Neural cell (in vitro differentiated cells): Measurements from ENCODE around the gene MORC3. TPM values are rescaled to one million over a fixed set of nuclear protein-coding genes. Genes with fewer than 3 reads are reported as not detected.

ENCODE experiments used
- H2AFZ ChIP-seq: fragments of 200-600, 300-800 bp; sonication (generic), shearing (Covaris generic); 2 replicates; pipeline ENCODE4 v1.6.0; 2014; ENCODE audit warnings: low read depth, mild to moderate bottlenecking, antibody characterized with exemption, low read length, moderate library complexity
- H3F3A ChIP-seq: fragments of 200-600 bp; shearing (Covaris generic); 2 replicates; pipeline ENCODE4 v1.6.1; 2016; ENCODE audit warnings: mild to moderate bottlenecking, moderate library complexity, mixed read lengths, antibody characterized with exemption, low read length; ENCODE audit not compliant: insufficient read depth, poor library complexity, severe bottlenecking
- H3K27ac ChIP-seq: fragments of 200-600, 300-800 bp; sonication (generic), shearing (Covaris generic); 2 replicates; pipeline ENCODE4 v1.5.1; 2014; ENCODE audit warnings: mild to moderate bottlenecking, low read length, moderate library complexity
- H3K27me3 ChIP-seq: fragments of 300-800, 200-600 bp; sonication (generic), shearing (Covaris generic); 2 replicates; pipeline ENCODE4 v1.6.0; 2014; ENCODE audit warnings: mild to moderate bottlenecking, low read depth, low read length, moderate library complexity; ENCODE audit not compliant: insufficient read depth
- H3K36me3 ChIP-seq: fragments of 300-800, 200-600 bp; sonication (generic), shearing (Covaris generic); 2 replicates; pipeline ENCODE4 v1.5.1; 2014; ENCODE audit warnings: mild to moderate bottlenecking, antibody characterized with exemption, low read length, moderate library complexity; ENCODE audit not compliant: insufficient read depth
- H3K4me2 ChIP-seq: fragments of 300-800, 200-600 bp; sonication (generic), shearing (Covaris generic); 2 replicates; pipeline ENCODE4 v1.6.0; 2014; ENCODE audit warnings: mild to moderate bottlenecking, low read length
- H3K4me3 ChIP-seq: fragments of 300-800, 200-600 bp; sonication (generic), shearing (Covaris generic); 2 replicates; pipeline ENCODE4 v1.5.1; 2014; ENCODE audit warnings: mild to moderate bottlenecking, low read length, moderate library complexity
- H3K79me2 ChIP-seq: fragments of 200-600 bp; shearing (Covaris generic); replicated peaks from 2 replicates; pipeline ENCODE4 v1.6.0; 2014; ENCODE audit warnings: mild to moderate bottlenecking, low read length, moderate library complexity; ENCODE audit not compliant: insufficient read depth
- H3K9ac ChIP-seq: fragments of 300-800, 200-600 bp; sonication (generic), shearing (Covaris generic); 2 replicates; pipeline ENCODE4 v1.6.1; 2016; ENCODE audit warnings: mild to moderate bottlenecking, low read length, mixed read lengths
- H3K9me2 ChIP-seq: fragments of 200-600 bp; shearing (Covaris generic); 2 replicates; pipeline ENCODE4 v1.6.1; 2016; ENCODE audit warnings: mild to moderate bottlenecking, low read length, mixed read lengths; ENCODE audit not compliant: insufficient read depth
- H3K9me3 ChIP-seq: fragments of 200-600, 300-800 bp; sonication (generic), shearing (Covaris generic); 2 replicates; pipeline ENCODE4 v1.6.1; 2016; ENCODE audit warnings: mild to moderate bottlenecking, mixed run types, low read length, moderate library complexity, mixed read lengths
- H4K20me1 ChIP-seq: fragments of 200-600 bp; shearing (Covaris generic); 2 replicates; pipeline ENCODE4 v1.6.1; 2016; ENCODE audit warnings: mild to moderate bottlenecking, mixed run types; ENCODE audit not compliant: insufficient read depth
- EP300 ChIP-seq: fragments of 450-650 bp; conservative IDR thresholded peaks from 2 replicates; pipeline ENCODE4 v1.6.1; 2014; ENCODE audit warnings: antibody characterized with exemption, mild to moderate bottlenecking, moderate library complexity; ENCODE audit not compliant: poor library complexity, severe bottlenecking
- EZH2 ChIP-seq: fragments of 200-600, 300-800 bp; shearing (Covaris generic), sonication (generic); IDR thresholded peaks from 2 replicates; pipeline ENCODE4 v1.6.1; 2014; ENCODE audit warnings: antibody characterized with exemption, low read length, borderline replicate concordance, mild to moderate bottlenecking; ENCODE audit not compliant: insufficient read depth, poor library complexity, severe bottlenecking
- MXI1 ChIP-seq: fragments of 450-650 bp; conservative IDR thresholded peaks from 2 replicates; pipeline ENCODE4 v1.6.1; 2014; ENCODE audit warnings: antibody characterized with exemption, mild to moderate bottlenecking; ENCODE audit not compliant: poor library complexity, severe bottlenecking
- POLR2AphosphoS5 ChIP-seq: IDR thresholded peaks from 2 replicates; pipeline ENCODE4 v1.6.1; 2012
- RAD21 ChIP-seq: fragments of 450-650 bp; conservative IDR thresholded peaks from 2 replicates; pipeline ENCODE4 v1.6.1; 2014; ENCODE audit warnings: antibody characterized with exemption, mild to moderate bottlenecking, moderate library complexity
- REST ChIP-seq: IDR thresholded peaks from 2 replicates; pipeline ENCODE4 v1.6.1; 2012; ENCODE audit warnings: borderline replicate concordance
- SMC3 ChIP-seq: fragments of 450-650 bp; conservative IDR thresholded peaks from 2 replicates; pipeline ENCODE4 v1.6.1; 2014; ENCODE audit warnings: antibody characterized with exemption, mild to moderate bottlenecking, moderate library complexity; ENCODE audit not compliant: poor library complexity
- TAF1 ChIP-seq: IDR thresholded peaks from 2 replicates; pipeline ENCODE4 v1.6.1; 2012; ENCODE audit warnings: low read depth
- polyA plus RNA-seq: library from polyadenylated mRNA; depleted of rRNA; stranded (reverse); fragments of >200 nt; gene quantifications from 2 replicates; pipeline ENCODE4 v1.2.3, GENCODE V29; 2014
- TF ChIP-seq, protein P1 (sequence below): fragments of 450-650 bp; IDR thresholded peaks from 2 replicates; pipeline ENCODE4 v1.5.1; 2014; ENCODE audit warnings: antibody characterized with exemption, mild to moderate bottlenecking, moderate library complexity; ENCODE audit not compliant: poor library complexity, severe bottlenecking

The MORC3 gene
- polyA plus RNA-seq, 1 donor from 2014 or later: 65.4 TPM

GRCh38 chr21:36415375-36415774 lies 95.4 kb downstream of the MORC3 start:
- TF ChIP-seq POLR2AphosphoS5: no peak
- no peak for TF ChIP-seq RAD21
- no peak for TF ChIP-seq MXI1
- TF ChIP-seq, protein P1, sequence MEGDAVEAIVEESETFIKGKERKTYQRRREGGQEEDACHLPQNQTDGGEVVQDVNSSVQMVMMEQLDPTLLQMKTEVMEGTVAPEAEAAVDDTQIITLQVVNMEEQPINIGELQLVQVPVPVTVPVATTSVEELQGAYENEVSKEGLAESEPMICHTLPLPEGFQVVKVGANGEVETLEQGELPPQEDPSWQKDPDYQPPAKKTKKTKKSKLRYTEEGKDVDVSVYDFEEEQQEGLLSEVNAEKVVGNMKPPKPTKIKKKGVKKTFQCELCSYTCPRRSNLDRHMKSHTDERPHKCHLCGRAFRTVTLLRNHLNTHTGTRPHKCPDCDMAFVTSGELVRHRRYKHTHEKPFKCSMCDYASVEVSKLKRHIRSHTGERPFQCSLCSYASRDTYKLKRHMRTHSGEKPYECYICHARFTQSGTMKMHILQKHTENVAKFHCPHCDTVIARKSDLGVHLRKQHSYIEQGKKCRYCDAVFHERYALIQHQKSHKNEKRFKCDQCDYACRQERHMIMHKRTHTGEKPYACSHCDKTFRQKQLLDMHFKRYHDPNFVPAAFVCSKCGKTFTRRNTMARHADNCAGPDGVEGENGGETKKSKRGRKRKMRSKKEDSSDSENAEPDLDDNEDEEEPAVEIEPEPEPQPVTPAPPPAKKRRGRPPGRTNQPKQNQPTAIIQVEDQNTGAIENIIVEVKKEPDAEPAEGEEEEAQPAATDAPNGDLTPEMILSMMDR: no peak
- no peak for TF ChIP-seq TAF1
- no peak for TF ChIP-seq EP300
- TF ChIP-seq EZH2: no peak
- no peak for TF ChIP-seq SMC3
- TF ChIP-seq REST: no peak

DNA sequence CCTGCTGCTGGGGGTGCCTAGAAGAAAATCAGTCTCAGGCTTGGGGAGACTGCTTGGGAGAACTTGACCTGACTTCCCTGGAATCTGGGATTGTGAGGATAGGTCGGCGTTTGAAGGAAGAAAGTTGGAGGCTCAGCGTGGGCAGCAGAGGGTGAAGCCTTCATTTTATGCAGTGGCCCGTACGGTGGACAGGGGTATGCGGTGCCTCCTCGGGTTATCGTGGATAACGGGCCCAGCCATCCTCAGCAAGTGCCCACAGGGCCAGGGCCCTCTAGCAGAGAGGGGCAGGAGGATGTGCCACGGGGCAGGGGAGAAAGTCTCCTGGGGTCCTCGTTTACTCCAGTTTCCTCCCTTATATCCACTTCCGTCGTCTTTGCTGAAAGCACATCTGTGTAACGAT lies 99.2 kb downstream of the MORC3 start:
- Histone ChIP-seq H4K20me1 (no peaks in the 10 kb centered on the region), H3K79me2 (no peaks in the 10 kb centered on the region), H3K9me2 (no peaks in the 10 kb centered on the region), H2AFZ (no peak overlapping the region), H3K27ac (no peak overlapping the region), H3K27me3 (no peaks in the 10 kb centered on the region), H3K36me3 (no peaks in the 10 kb centered on the region), H3K9me3 (no peaks in the 10 kb centered on the region), H3K4me3 (no peak overlapping the region), H3K4me2 (no peak overlapping the region), H3F3A (no peaks in the 10 kb centered on the region), H3K9ac (no peak overlapping the region)
- TF ChIP-seq EZH2 (no peak), MXI1 (no peak), TAF1 (no peak), SMC3 (no peak), RAD21 (no peak), EP300 (no peak)

More at GRCh38 chr21:36415375-36415774, 95.4 kb downstream of the MORC3 start:
- no peaks in the 10 kb centered on the region for H3K27me3 ChIP-seq
- H3K36me3 ChIP-seq: no peaks in the 10 kb centered on the region
- no peak overlapping the region for H3K9ac ChIP-seq
- no peak overlapping the region for H3K4me2 ChIP-seq
- no peaks in the 10 kb centered on the region for H4K20me1 ChIP-seq
- no peak overlapping the region for H3K27ac ChIP-seq
- no peaks in the 10 kb centered on the region for H3K9me2 ChIP-seq
- no peak overlapping the region for H3K4me3 ChIP-seq
- H3K79me2 ChIP-seq: no peaks in the 10 kb centered on the region
- H2AFZ ChIP-seq: no peak overlapping the region
- H3F3A ChIP-seq: no peaks in the 10 kb centered on the region
- H3K9me3 ChIP-seq: no peaks in the 10 kb centered on the region

- no peaks in the 10 kb centered on the region for H3K36me3 ChIP-seq
- no peaks in the 10 kb centered on the region for H3K9me2 ChIP-seq
- no peaks in the 10 kb centered on the region for H4K20me1 ChIP-seq
- H2AFZ ChIP-seq: no peak overlapping the region
- H3K4me2 ChIP-seq: no peak overlapping the region
- no peaks in the 10 kb centered on the region for H3K27me3 ChIP-seq
- H3K4me3 ChIP-seq: no peak overlapping the region
- no peak overlapping the region for H3K9ac ChIP-seq
- no peaks in the 10 kb centered on the region for H3F3A ChIP-seq
- no peaks in the 10 kb centered on the region for H3K9me3 ChIP-seq
- TF ChIP-seq RAD21 (peak; percentile 38), EZH2 (no peak), REST (no peak), EP300 (no peak), MXI1 (no peak), TAF1 (no peak), SMC3 (no peak), POLR2AphosphoS5 (no peak)
- TF ChIP-seq, protein P1: peak; percentile 50
- H3K27ac ChIP-seq: no peak overlapping the region
- no peaks in the 10 kb centered on the region for H3K79me2 ChIP-seq
Measured at GRCh38 chr21:36419996-36420395, 100.0 kb downstream of the MORC3 start.
